NCI-H510A (cell line): ENCODE measurements around the gene CAND1.
"Not testable (repeated sequence)": the region's sequence is repeated elsewhere in the genome, so short reads cannot be mapped to it uniquely, and the experiment has no call there.

Experiments
- DNase-seq: peaks from one replicate; lab custom pipeline; 2025; lab: John Stamatoyannopoulos, UW

The CAND1 gene

GRCh38 chr12:67280572-67280971 lies 11.4 kb downstream of the CAND1 start:
- DNase-seq = no peak

DNA sequence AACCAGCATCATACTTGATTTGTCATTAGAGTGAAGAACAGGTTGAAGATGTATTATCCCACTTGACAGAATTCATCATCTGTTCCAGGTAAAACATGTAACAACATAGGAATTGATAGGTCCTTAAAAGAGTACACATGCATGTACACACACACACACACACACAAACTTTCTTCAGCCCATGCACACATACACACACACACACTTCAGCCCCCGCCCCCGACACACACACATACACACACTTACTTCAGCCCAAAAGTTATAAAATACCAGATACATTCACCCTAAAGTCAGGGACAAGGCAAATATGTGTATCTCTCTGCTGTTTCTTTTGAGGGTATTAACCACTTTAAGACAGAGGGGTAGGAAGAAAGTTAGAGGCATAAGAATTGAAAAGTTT lies 15.4 kb downstream of the CAND1 start:
- no peak for DNase-seq

GRCh38 chr12:67286257-67286656 lies 17.1 kb downstream of the CAND1 start:
- DNase-seq = no peak

GRCh38 chr12:67287311-67287710 lies 18.2 kb downstream of the CAND1 start:
- DNase-seq = no peak

DNA sequence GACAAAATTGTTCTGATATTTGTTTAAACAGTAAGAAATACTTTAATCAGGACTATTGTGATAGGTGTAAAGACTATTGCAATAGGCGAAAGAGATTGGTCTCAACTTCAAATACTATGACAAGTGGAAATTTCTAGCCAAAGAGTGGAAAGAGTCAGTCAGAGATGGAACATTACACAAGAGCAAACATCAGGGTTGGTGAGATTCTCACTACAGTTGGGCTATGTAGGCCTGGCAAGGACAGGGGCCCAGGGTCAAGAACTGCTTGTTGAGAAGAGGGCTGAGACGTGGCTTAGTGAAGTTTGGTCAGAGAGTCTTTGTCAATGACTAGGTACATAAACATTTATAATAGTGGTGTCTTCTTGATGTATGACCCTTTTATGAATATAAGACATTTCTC lies 19.4 kb downstream of the CAND1 start:
- no peak for DNase-seq

DNA sequence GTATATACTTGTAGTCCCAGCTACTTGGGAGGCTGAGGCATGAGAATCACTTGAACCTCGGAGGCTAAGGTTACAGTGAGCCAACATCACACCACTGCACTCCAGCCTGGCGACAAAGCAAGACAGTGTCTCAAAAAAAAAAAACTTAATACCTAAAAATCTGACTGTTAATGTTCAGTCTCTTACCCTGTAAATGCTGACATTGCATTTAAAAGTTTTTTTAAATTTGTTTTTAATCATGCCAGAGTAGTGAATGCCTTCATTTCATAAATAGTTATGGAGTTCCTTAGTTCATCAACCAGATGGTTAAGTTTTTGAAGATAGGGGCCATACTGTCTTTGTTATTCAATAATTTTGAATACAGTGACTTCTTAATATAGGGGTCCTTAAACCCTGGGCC lies 21.2 kb downstream of the CAND1 start:
- no peak for DNase-seq

DNA sequence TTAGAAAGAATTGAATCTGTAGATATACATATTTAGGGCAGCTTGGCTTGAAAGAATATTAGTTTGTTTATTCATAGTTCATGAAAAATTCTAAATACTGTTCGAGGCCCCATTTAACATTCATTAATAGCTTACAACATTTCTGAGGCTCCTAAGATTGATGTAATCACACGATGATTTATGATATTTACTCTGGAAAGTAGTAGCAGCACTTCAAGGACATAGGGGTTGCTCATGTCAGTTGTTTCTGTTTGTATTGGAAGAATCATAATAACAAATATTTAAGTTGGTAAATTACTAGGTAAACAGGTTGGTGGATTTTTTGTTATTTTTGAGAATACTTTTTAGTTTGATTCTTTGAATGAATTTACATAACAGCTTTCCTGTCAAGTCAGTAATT lies 30.4 kb downstream of the CAND1 start:
- DNase-seq = no peak

DNA sequence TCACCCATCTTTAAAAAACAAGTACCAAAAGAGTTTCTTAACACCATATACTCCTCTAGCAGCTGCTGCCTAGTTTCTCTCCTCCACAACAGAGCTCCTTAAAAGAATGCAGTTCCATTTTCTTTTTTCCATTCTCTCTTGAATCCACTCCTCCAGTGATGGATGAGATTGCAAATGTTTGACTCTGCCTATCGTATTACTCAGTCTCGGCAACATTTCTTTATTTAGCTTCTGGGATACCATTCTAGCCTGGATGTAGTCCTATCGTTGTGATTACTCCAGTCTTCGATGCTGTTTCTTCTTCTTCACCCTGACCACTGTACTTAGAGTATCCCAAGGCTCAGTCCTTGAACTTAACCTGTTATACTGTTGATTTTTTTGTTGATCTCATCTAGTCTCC lies 30.8 kb downstream of the CAND1 start:
- DNase-seq = peak; percentile 3

DNA sequence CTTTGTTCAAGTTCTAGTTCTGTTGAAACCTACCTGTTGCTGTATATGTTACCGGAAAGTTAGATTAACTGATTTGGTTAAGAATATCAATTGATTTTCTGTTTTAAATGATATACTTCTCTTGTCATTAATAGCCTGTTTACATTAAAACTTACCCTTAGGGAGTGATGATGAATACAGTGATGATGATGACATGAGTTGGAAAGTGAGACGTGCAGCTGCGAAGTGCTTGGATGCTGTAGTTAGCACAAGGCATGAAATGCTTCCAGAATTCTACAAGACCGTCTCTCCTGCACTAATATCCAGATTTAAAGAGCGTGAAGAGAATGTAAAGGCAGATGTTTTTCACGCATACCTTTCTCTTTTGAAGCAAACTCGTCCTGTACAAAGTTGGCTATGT lies 33.0 kb downstream of the CAND1 start:
- DNase-seq = no peak

GRCh38 chr12:67305544-67305943 lies 36.4 kb downstream of the CAND1 start:
- no peak for DNase-seq

DNA sequence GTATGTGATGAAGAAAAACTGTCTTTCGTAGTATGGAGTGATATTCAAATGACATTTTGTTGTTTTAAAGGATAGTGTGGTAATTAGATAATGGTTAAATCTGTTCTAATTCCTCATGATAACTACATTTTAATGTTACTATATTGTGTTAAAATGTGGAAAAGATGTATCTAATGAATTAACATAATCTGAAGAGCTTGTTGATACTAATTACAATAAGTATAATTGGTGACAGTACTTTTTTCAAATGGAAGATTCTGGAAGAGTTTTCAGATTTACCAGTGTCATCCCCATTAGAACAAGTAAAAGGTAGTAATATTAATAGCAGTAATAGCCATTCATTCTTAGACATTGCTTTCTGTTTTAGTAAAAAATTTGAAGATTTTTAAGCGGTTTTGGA lies 37.6 kb downstream of the CAND1 start:
- DNase-seq = no peak

GRCh38 chr12:67315661-67316060 lies 46.5 kb downstream of the CAND1 start:
- no peak for DNase-seq

DNA sequence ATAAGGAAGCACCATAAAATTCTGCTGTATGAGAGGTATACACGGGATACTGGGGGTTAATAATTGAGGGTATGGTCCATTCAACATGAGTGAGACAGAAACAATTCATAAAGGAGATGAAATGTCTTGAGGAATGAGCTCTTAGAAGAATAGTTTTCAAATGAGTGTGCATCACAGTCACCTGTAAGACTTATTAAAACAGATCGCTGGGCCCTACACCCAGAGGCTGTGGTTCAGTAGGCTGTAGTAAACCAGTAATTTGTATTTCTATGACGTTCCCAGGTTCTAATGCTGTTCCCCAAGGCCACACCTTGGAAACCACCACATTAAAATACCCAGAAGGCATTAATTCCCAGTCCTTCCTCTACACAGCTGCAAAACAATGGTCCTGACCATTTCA lies 49.6 kb downstream of the CAND1 start:
- no peak for DNase-seq

GRCh38 chr12:67319936-67320335 lies 50.8 kb downstream of the CAND1 start:
- no peak for DNase-seq

GRCh38 chr12:67320614-67321295 lies 51.6 kb downstream of the CAND1 start:
- DNase-seq = no peak

GRCh38 chr12:67322580-67322979 lies 53.4 kb downstream of the CAND1 start:
- no peak for DNase-seq

- DNase-seq = no peak
Observed at GRCh38 chr12:67323007-67323406, 53.8 kb downstream of the CAND1 start.

- no peak for DNase-seq
Observed at GRCh38 chr12:67326637-67327036, 57.5 kb downstream of the CAND1 start.

DNA sequence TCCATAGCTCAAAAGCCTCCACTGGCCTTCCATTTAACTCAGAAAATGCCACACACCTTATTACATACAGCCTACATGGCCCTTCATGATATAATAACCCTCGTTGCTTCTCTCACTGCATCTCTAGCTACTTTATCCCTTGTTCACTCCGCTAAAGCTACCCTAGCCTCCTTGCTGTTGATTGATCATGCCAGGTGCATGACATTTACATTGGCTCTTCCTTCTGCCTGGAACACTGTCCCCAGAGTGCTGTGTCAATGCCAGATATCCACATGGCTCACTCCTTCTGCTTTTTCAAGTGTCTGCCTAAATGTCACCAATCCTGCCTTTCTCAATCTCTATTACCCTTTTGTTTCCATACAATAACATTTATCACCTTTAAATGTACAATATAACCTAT lies 58.3 kb downstream of the CAND1 start:
- DNase-seq = no peak

DNA sequence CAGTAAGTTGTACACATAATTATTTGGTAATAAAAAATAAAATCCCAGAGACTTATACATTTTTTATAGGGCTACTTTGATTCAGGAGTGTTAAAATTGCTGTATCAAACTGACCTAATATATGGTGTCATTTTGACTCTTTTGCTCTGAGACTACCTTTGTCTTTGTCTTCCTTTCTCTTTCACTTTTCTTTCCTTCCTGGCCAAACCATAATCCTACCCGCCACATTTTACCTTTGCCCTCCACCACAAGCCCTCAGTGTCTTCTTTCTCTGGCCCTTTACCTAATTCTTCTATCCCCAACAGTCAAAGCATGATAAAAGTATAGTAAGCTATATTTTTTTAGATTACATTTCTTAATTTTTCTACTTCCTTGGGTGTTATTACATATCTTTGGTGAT lies 62.0 kb downstream of the CAND1 start:
- no peak for DNase-seq

GRCh38 chr12:67331828-67332227 lies 62.7 kb downstream of the CAND1 start:
- no peak for DNase-seq

DNA sequence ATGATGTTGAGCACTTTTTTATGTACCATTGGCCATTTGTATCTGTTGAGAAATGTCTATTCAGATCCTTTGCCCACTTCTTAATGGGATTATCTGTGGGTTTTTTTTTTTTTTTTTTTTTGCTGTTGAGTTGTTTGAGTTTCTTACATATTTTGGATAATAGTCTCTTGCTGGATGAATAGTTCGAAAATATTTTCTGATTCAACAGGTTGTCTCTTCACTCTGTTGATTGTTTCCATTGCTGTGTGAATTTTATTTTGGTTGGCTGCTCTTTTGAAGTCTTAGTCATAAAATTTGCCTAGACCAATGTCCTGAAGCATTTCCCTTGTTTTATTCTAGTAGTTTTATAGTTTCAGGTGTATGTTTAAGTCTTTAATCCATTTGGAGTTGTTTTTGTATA lies 64.5 kb downstream of the CAND1 start:
- DNase-seq = no peak

DNA sequence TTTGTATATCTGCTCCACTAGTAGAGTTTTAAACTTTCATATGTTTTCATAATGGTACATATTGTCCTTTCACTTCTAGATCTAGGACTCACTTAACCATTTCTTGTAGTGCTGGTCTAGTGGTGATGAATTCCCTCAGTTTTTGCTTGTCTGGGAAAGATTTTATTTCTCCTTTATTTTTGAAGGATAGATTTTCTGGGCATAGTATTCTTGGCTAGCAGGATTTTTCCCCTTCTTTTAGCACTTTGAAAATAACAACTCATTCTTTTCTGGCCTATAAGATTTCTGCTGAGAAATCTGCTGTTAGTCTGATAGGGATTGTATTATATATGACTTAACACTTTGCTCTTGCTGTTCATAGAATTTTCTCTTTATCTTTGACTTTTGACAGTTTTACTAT lies 69.3 kb downstream of the CAND1 start:
- no peak for DNase-seq

DNA sequence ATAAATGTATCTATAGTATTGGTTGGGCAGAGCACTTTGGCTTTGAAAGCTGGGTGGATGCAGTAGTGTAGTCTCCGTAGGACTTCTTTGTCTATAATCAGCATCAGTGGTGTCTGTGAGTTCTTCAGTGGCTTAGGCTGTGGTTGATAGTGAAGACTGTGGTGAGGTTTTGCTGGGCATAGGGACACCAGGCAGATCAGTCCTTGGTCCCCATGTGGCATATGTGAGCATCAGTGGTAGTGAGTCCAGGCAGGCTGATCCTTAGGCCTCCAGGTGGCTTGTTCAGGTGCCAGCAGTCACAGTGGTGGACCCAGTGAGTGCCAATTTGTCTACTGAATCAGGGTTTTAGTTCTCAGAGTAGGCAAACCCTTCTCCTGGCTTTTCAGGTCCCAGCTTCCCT lies 70.4 kb downstream of the CAND1 start:
- no peak for DNase-seq

- not testable (repeated sequence) for DNase-seq
Observed at GRCh38 chr12:67341086-67341485, 71.9 kb downstream of the CAND1 start.
